GM21367 (cell line): ENCODE measurements around the gene LYZL1.
A peak's percentile ranks its signal among the peaks of the same experiment; 100 is the strongest.
"Not testable (repeated sequence)": the region's sequence is repeated elsewhere in the genome, so short reads cannot be mapped to it uniquely, and the experiment has no call there.

Experiments
- ATAC-seq: cut with Tn5 transposase; IDR thresholded peaks from one replicate; pipeline ENCODE4 v1.9.1; 2021; ENCODE audit not compliant: unreplicated experiment

The LYZL1 gene

GRCh38 chr10:29259498-29259897 is 29.4 kb upstream of the LYZL1 start:
- ATAC-seq, result no peak

- ATAC-seq, result no peak
Observed at GRCh38 chr10:29263506-29263905, 25.4 kb upstream of the LYZL1 start.

- no peak for ATAC-seq
Observed at GRCh38 chr10:29265210-29265768, 23.6 kb upstream of the LYZL1 start.

- ATAC-seq, result no peak
Observed at GRCh38 chr10:29266641-29267040, 22.2 kb upstream of the LYZL1 start.

- ATAC-seq, result no peak
Observed at GRCh38 chr10:29268011-29268410, 20.9 kb upstream of the LYZL1 start.

- ATAC-seq, result no peak
Observed at GRCh38 chr10:29269486-29269885, 19.4 kb upstream of the LYZL1 start.

- no peak for ATAC-seq
Observed at GRCh38 chr10:29270883-29271282, 18.0 kb upstream of the LYZL1 start.

- no peak for ATAC-seq
Observed at GRCh38 chr10:29271877-29272276, 17.0 kb upstream of the LYZL1 start.

GRCh38 chr10:29273478-29273877 is 15.4 kb upstream of the LYZL1 start:
- no peak for ATAC-seq

- ATAC-seq, result no peak
Observed at GRCh38 chr10:29276251-29276850, 12.5 kb upstream of the LYZL1 start.

GRCh38 chr10:29277296-29277695 is 11.6 kb upstream of the LYZL1 start:
- ATAC-seq, result no peak

- no peak for ATAC-seq
Observed at GRCh38 chr10:29279779-29280487, 8.9 kb upstream of the LYZL1 start.

- ATAC-seq, result no peak
Observed at GRCh38 chr10:29280488-29280840, 8.4 kb upstream of the LYZL1 start.

GRCh38 chr10:29285624-29286051 is 3.2 kb upstream of the LYZL1 start:
- ATAC-seq, result peak; percentile 91

GRCh38 chr10:29287635-29288034 is 1.2 kb upstream of the LYZL1 start:
- ATAC-seq, result no peak

- not testable (repeated sequence) for ATAC-seq
Observed at GRCh38 chr10:29291561-29291960, 2.7 kb downstream of the LYZL1 start.

- ATAC-seq, result not testable (repeated sequence)
Observed at GRCh38 chr10:29292406-29292805, 3.5 kb downstream of the LYZL1 start.

- no peak for ATAC-seq
Observed at GRCh38 chr10:29295813-29296212, 6.9 kb downstream of the LYZL1 start.

GRCh38 chr10:29297678-29298077 is 8.8 kb downstream of the LYZL1 start:
- no peak for ATAC-seq

GRCh38 chr10:29301359-29301910 is 12.6 kb downstream of the LYZL1 start:
- no peak for ATAC-seq

- ATAC-seq, result no peak
Observed at GRCh38 chr10:29302499-29302898, 13.6 kb downstream of the LYZL1 start.
